SU-DHL-6 (cell line): Measurements from ENCODE around the gene PDE7B.

Experiments
- H2AFZ ChIP-seq: fragments of 200-600 bp; sonication (generic); 2 replicates; pipeline ENCODE4 v1.6.1; 2014; ENCODE audit warnings: low read depth, mild to moderate bottlenecking, moderate library complexity, mixed read lengths, antibody characterized with exemption, low read length; ENCODE audit not compliant: severe bottlenecking
- H3F3A ChIP-seq: fragments of 200-600 bp; shearing (Covaris generic); 2 replicates; pipeline ENCODE4 v1.6.0; 2016; ENCODE audit warnings: antibody characterized with exemption, mild to moderate bottlenecking; ENCODE audit not compliant: insufficient read depth
- H3K27ac ChIP-seq: fragments of 200-600 bp; sonication (generic); 2 replicates; pipeline ENCODE4 v1.5.1; 2016; ENCODE audit warnings: low read depth, mild to moderate bottlenecking, low read length, moderate library complexity, mixed read lengths
- H3K27me3 ChIP-seq: fragments of 200-600 bp; sonication (generic), shearing (Covaris generic); 2 replicates; pipeline ENCODE4 v1.6.0; 2014; ENCODE audit warnings: mild to moderate bottlenecking, low read length
- H3K36me3 ChIP-seq: fragments of 200-600 bp; sonication (generic); 2 replicates; pipeline ENCODE4 v1.6.1; 2014; ENCODE audit warnings: mild to moderate bottlenecking, low read length, mixed read lengths
- H3K4me2 ChIP-seq: fragments of 300-600, 200-600 bp; shearing (Covaris generic), sonication (generic); 2 replicates; pipeline ENCODE4 v1.6.0; 2014; ENCODE audit warnings: low read length, low read depth, mild to moderate bottlenecking; ENCODE audit not compliant: poor library complexity, severe bottlenecking
- H3K4me3 ChIP-seq: fragments of 200-600 bp; sonication (generic); 2 replicates; pipeline ENCODE4 v1.5.1; 2014; ENCODE audit warnings: antibody characterized with exemption, low read length, mild to moderate bottlenecking, mixed read lengths; ENCODE audit not compliant: insufficient read depth, poor library complexity, severe bottlenecking
- H3K79me2 ChIP-seq: fragments of 200-600 bp; sonication (generic); 2 replicates; pipeline ENCODE4 v1.6.1; 2014; ENCODE audit warnings: mild to moderate bottlenecking, low read length, moderate library complexity; ENCODE audit not compliant: insufficient read depth
- H3K9ac ChIP-seq: fragments of 200-600 bp; sonication (generic); 2 replicates; pipeline ENCODE4 v1.7.0; 2014; ENCODE audit warnings: mild to moderate bottlenecking, low read length
- H3K9me2 ChIP-seq: fragments of 200-600 bp; sonication (generic); replicated peaks from 2 replicates; pipeline ENCODE4 v1.6.1; 2014; ENCODE audit warnings: low read length; ENCODE audit not compliant: insufficient read depth
- H3K9me3 ChIP-seq: fragments of 200-600 bp; sonication (generic); 2 replicates; pipeline ENCODE4 v1.6.1; 2014; ENCODE audit warnings: low read length, mixed read lengths; ENCODE audit not compliant: insufficient read depth
- H4K20me1 ChIP-seq: fragments of 200-600 bp; sonication (generic); 2 replicates; pipeline ENCODE4 v1.6.1; 2014; ENCODE audit warnings: low read depth, mild to moderate bottlenecking, antibody characterized with exemption, low read length, moderate library complexity, mixed read lengths
- CTCF ChIP-seq: fragments of 200-600 bp; sonication (generic); IDR thresholded peaks from one replicate; pipeline ENCODE4 v1.5.1; 2017; ENCODE audit warnings: antibody characterized with exemption, mild to moderate bottlenecking, low read length, moderate library complexity; ENCODE audit not compliant: insufficient read depth, poor library complexity, severe bottlenecking
- EZH2phosphoT487 ChIP-seq: fragments of 200-600 bp; sonication (generic), shearing (Covaris generic); conservative IDR thresholded peaks from 2 replicates; pipeline ENCODE4 v1.6.1; 2018; ENCODE audit warnings: mild to moderate bottlenecking, antibody characterized with exemption, low read length, moderate library complexity, mixed read lengths

The PDE7B gene

DNA sequence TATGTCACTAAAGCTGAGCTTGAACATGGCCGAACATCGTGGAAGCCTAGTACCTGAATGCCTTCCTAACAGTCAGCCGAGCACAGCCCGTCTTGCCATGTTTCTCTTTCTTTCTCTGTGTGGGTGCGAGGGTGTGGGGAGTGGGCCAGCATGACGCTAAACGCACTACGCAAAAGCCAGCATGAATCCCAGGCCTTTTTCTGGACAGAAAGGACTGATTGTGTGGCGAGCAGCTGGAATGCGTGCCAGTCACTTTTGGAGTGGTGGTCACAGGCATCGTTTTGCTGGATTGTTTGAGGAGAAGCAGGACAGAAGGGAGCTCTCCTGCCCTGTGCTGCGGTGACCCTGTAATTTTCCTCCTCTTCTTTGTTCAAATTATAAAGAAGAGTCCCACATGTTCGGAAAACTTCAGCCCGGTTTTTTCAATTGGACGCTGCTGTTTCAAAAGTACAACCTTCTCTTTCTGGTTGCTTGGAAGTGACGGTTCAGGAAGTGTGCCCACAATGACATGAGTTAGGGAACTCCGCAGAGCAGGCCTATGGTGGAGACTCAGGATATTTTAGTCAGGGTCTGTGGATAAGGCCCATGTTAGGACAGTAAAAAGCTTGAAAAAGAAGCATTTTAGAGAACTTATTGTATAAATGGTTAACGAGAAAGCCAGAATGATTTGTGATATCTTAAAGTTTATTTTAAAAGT is 54.3 kb downstream of the PDE7B start:
- Histone ChIP-seq H4K20me1 (no peaks in the 10 kb centered on the region), H3K9ac (no peak overlapping the region), H3K27me3 (no peaks in the 10 kb centered on the region), H3F3A (no peaks in the 10 kb centered on the region), H3K4me2 (no peak overlapping the region), H3K9me2 (no peaks in the 10 kb centered on the region), H3K4me3 (no peak overlapping the region), H3K27ac (no peak overlapping the region), H2AFZ (no peak overlapping the region), H3K36me3 (no peaks in the 10 kb centered on the region), H3K79me2 (no peaks in the 10 kb centered on the region), H3K9me3 (no peaks in the 10 kb centered on the region)
- TF ChIP-seq CTCF (no peak), EZH2phosphoT487 (no peak)

- Histone ChIP-seq H3K79me2 (no peaks in the 10 kb centered on the region), H3K9ac (no peak overlapping the region), H2AFZ (no peak overlapping the region), H3K9me2 (no peaks in the 10 kb centered on the region), H3K27ac (no peak overlapping the region), H3K9me3 (no peaks in the 10 kb centered on the region), H3K4me3 (no peak overlapping the region), H3F3A (no peaks in the 10 kb centered on the region), H4K20me1 (no peaks in the 10 kb centered on the region), H3K36me3 (no peaks in the 10 kb centered on the region), H3K27me3 (no peaks in the 10 kb centered on the region), H3K4me2 (no peak overlapping the region)
- TF ChIP-seq CTCF (no peak), EZH2phosphoT487 (no peak)
These were observed 55.0 kb downstream of the PDE7B start for GRCh38 chr6:135906542-135906941.

DNA sequence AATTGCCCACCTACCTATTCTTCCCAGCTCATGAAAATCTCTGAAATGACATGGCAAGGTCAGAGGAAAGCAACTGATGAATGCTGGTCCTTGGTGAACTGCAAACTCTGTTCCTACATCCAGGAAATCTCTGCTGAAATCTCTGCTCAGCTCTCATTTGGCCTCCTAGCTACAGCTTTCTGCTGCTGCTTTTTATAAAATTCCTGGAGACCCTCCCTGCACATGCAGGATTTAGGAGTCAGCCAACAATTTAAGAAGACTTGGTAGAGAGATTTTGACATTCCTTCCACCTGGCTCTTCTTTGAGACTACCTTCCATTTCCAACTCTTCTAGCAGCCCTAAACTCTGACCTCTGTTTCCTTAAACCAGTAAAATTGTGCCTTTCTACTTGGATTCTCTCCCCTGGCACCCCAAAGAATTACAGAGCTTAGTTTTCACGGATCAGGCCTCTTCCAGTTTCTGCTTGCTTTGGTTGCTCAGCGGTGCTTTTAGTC is 55.5 kb downstream of the PDE7B start:
- TF ChIP-seq EZH2phosphoT487 (no peak), CTCF (no peak)
- Histone ChIP-seq H3K79me2 (no peaks in the 10 kb centered on the region), H3K27me3 (no peaks in the 10 kb centered on the region), H2AFZ (no peak overlapping the region), H4K20me1 (no peaks in the 10 kb centered on the region), H3K9ac (no peak overlapping the region), H3K4me2 (no peak overlapping the region), H3K36me3 (no peaks in the 10 kb centered on the region), H3K9me2 (no peaks in the 10 kb centered on the region), H3K9me3 (no peaks in the 10 kb centered on the region), H3K4me3 (no peak overlapping the region), H3F3A (no peaks in the 10 kb centered on the region), H3K27ac (no peak overlapping the region)
